Immature natural killer cell (primary cell): ENCODE measurements around the gene TENM3. TPM values are rescaled to one million over a fixed set of nuclear protein-coding genes. Genes with fewer than 3 reads are reported as not detected.

Experiments
- DNase-seq, 3 donors: peaks; one replicate each; pipeline ENCODE4 v3.0.0; 2022; ENCODE audit warnings: mixed read lengths in 1 of 3
- H3K27ac Mint-ChIP-seq, 6 donors: one replicate each; pipeline ENCODE4 v1.8.0; 2020; ENCODE audit warnings: mixed read lengths in 6 of 6, mild to moderate bottlenecking in 5 of 6, inconsistent platforms in 4 of 6, moderate library complexity in 3 of 6
- H3K27me3 Mint-ChIP-seq, 3 donors: one replicate each; pipeline ENCODE4 v1.8.0; 2020 to 2021; ENCODE audit warnings: low read depth in 3 of 3, mild to moderate bottlenecking in 3 of 3, mixed read lengths in 3 of 3, moderate library complexity in 3 of 3, inconsistent platforms in 1 of 3
- H3K36me3 Mint-ChIP-seq, 3 donors: one replicate each; pipeline ENCODE4 v1.8.0; 2020; ENCODE audit warnings: mixed read lengths in 3 of 3, inconsistent platforms in 2 of 3, mild to moderate bottlenecking in 2 of 3
- H3K4me1 Mint-ChIP-seq, 2 donors: one replicate each; pipeline ENCODE4 v1.8.0; 2020; ENCODE audit warnings: inconsistent platforms in 2 of 2, mild to moderate bottlenecking in 2 of 2, mixed read lengths in 2 of 2, moderate library complexity in 1 of 2
- H3K4me3 Mint-ChIP-seq, 5 donors: one replicate each; pipeline ENCODE4 v1.8.0; 2020; ENCODE audit warnings: mild to moderate bottlenecking in 5 of 5, mixed read lengths in 5 of 5, inconsistent platforms in 3 of 5, moderate library complexity in 3 of 5
- H3K9me3 Mint-ChIP-seq, 6 donors: one replicate each; pipeline ENCODE4 v1.8.0; 2020; ENCODE audit warnings: mild to moderate bottlenecking in 6 of 6, mixed read lengths in 6 of 6, inconsistent platforms in 4 of 6, moderate library complexity in 3 of 6
- polyA plus RNA-seq, 3 donors: library from polyadenylated mRNA; unstranded; fragments of 300-500 nt; fragmentation: Illumina TruSeq; gene quantifications; one replicate each; pipeline ENCODE4 v1.2.3, GENCODE V29; 2021

TENM3 gene
- polyA plus RNA-seq, 3 donors from 2014 or later: not detected

DNA sequence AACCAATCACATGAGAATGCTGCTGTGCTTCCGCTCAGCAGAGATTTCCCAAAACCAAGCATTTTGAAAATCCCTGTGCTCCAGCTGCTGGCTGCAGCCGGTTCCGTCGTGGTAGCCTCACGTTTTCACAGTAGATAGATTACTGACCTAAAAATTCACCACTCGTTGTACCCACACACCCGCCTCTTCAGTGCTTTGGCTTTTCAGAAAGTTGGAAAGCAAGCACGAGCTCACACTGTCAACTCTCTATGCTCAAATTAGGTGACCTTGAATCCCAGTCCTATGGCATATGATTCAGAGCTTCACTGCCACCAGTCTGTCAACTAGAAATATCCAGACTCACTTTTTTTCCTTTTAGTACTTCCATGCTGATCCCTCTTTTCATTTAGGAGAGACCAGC is 505.1 kb downstream of the TENM3 start:
- H3K9me3 Mint-ChIP-seq: no peaks in the 10 kb centered on the region
- H3K4me3 Mint-ChIP-seq: no peak overlapping the region
- H3K36me3 Mint-ChIP-seq: no peaks in the 10 kb centered on the region
- no peak overlapping the region for H3K27ac Mint-ChIP-seq
- peaks cover 0 to 2% (median 0%) of the 10 kb centered on the region in 3 donors for H3K27me3 Mint-ChIP-seq
- no peak for DNase-seq
- no peaks in the 10 kb centered on the region for H3K4me1 Mint-ChIP-seq

DNA sequence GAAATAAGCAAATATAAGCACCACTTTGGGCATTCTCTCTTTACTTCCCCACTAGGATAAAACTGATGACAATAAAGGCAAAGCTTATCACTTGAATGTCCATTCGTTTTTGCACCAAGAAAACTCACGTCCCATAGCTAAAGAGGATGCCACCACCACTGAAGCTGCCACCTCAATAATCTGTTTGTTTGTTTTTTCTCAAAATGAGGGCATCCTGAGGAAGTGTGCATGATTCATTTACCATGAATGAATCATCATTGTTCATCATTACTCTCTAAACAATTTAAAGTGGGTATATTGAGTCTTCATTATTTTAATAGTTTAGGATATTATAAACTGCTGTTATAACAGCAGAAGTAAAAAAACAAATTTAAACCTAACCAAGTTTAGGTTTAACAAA is 505.7 kb downstream of the TENM3 start:
- H3K27ac Mint-ChIP-seq: no peak overlapping the region
- no peaks in the 10 kb centered on the region for H3K36me3 Mint-ChIP-seq
- no peaks in the 10 kb centered on the region for H3K9me3 Mint-ChIP-seq
- no peak overlapping the region for H3K4me3 Mint-ChIP-seq
- no peaks in the 10 kb centered on the region for H3K4me1 Mint-ChIP-seq
- peaks cover 0 to 2% (median 0%) of the 10 kb centered on the region in 3 donors for H3K27me3 Mint-ChIP-seq
- DNase-seq: no peak

DNA sequence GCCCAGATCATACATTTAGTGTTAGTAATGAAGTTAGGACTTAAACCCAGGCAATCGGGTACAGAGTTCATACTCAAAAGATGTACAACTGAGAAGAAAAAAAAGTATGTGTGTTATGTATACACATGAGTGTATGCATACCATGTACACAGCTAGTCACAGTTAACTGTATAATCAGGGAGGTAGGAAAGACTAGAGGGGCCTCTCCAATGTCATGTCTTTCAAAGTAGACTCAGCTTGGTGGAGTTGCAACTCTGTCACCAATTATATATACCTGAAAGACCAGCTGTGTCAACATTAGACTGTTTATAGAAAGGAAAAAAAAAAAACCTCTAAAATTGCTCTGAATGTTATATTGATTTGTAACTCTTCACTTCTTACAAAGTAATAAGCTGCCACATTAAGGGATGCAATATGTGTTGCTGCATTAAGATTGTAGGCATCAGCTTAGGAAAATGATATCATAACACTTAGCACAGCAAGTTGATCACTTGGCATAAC is 506.5 kb downstream of the TENM3 start:
- H3K36me3 Mint-ChIP-seq: no peaks in the 10 kb centered on the region
- no peak for DNase-seq
- peaks cover 0 to 2% (median 0%) of the 10 kb centered on the region in 3 donors for H3K27me3 Mint-ChIP-seq
- H3K27ac Mint-ChIP-seq: no peak overlapping the region
- H3K4me1 Mint-ChIP-seq: no peaks in the 10 kb centered on the region
- no peak overlapping the region for H3K4me3 Mint-ChIP-seq
- peaks cover 0 to 2% (median 0%) of the 10 kb centered on the region in 6 donors for H3K9me3 Mint-ChIP-seq

DNA sequence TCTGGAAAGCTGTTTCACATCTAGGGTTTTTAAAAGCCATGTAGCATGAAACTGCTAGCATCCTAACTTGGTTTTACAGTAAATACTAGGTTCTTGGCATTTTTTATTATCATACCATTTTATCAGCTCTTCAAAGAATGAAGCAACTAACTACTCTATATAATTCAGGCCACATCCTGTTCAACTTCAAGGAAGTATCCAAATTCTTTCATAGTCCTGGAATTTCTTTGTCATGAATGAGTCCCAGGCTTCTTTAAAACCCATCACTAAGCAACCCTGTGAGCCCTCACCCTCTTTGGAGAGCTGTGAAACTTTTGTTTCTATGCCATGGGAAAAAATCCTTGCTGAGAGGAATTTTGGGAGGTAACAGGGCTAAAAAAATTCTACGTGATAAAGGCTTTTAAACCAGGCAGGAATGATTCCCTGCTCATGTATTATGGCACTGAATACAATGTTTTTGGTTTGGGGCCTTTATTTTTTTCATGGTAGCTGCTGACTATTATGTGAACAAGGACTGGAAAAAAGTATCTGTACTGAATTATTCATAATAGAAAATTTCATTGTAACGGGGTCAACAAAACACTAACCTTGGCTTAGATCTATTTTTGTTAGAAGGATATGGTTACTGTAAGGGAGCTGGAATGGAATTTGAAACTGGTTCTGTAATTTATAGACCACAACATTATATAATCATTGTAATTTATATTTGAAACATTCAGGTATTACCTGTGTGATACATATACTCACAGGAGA is 509.1 kb downstream of the TENM3 start:
- DNase-seq: no peak
- Mint-ChIP-seq H3K4me3 (no peak overlapping the region), H3K9me3 (peaks cover 0 to 7% (median 0%) of the 10 kb centered on the region in 6 donors), H3K4me1 (no peaks in the 10 kb centered on the region), H3K27me3 (no peaks in the 10 kb centered on the region), H3K27ac (no peak overlapping the region), H3K36me3 (no peaks in the 10 kb centered on the region)

DNA sequence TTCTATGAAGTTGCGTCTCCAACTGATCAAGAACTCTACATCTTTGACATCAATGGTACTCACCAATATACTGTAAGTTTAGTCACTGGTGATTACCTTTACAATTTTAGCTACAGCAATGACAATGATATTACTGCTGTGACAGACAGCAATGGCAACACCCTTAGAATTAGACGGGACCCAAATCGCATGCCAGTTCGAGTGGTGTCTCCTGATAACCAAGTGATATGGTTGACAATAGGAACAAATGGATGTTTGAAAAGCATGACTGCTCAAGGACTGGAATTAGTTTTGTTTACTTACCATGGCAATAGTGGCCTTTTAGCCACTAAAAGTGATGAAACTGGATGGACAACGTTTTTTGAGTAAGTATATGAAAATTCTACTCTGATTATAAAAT is 511.7 kb downstream of the TENM3 start:
- no peak overlapping the region for H3K27ac Mint-ChIP-seq
- H3K27me3 Mint-ChIP-seq: peaks cover 0 to 3% (median 0%) of the 10 kb centered on the region in 3 donors
- no peak for DNase-seq
- H3K4me3 Mint-ChIP-seq: no peak overlapping the region
- no peaks in the 10 kb centered on the region for H3K4me1 Mint-ChIP-seq
- H3K36me3 Mint-ChIP-seq: no peaks in the 10 kb centered on the region
- peaks cover 0 to 12% (median 0%) of the 10 kb centered on the region in 6 donors for H3K9me3 Mint-ChIP-seq

DNA sequence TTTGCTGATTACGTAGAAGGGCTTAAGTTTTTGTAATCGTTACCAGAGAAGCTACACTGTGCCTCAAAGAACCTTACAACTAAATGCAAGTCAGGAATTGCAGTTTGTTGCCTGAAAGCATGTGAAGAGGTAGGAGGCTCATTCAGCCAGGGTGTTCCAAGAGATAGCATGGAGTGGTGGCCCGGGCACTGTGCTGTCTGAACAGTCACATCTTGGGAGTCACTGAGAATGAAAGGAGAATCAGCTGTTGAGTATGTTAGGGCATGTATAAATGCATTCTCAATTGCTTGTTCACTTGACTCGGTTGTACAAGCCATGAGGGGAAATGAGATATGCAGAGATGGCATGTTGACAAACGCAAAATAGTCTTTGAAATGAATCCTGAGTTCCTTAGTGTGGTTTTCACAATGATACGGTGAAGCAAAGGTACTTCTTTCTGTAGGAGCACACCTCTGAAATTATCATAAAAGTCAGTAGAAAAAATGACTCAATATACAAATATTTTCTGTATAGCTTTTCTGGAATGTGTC is 513.0 kb downstream of the TENM3 start:
- no peak for DNase-seq
- Mint-ChIP-seq H3K27me3 (peaks cover 0 to 3% (median 0%) of the 10 kb centered on the region in 3 donors), H3K4me3 (no peak overlapping the region), H3K27ac (no peak overlapping the region), H3K36me3 (no peaks in the 10 kb centered on the region), H3K9me3 (peaks cover 0 to 12% (median 0%) of the 10 kb centered on the region in 6 donors), H3K4me1 (no peaks in the 10 kb centered on the region)

DNA sequence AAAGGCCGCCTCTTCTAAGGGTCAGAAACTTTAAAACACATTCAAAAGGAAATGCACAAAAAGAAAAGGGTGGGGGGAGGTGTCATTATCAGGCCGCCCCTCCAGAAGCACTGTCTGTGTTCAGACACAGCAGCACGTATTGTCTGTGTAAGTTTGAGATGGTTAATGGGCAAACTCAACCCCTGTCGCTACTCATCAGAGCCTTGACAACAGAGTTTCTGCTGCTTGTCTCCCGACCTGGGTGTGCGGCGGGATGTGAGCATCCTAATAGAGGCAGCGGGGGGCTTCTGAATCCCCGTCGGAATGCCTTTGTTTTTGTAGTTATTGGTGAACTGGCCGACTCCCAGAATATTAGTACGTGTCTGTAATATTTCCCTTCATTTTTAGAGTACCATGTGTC is 515.1 kb downstream of the TENM3 start:
- H3K4me1 Mint-ChIP-seq: no peaks in the 10 kb centered on the region
- H3K4me3 Mint-ChIP-seq: no peak overlapping the region
- H3K27ac Mint-ChIP-seq: no peak overlapping the region
- DNase-seq: no peak
- no peaks in the 10 kb centered on the region for H3K36me3 Mint-ChIP-seq
- H3K9me3 Mint-ChIP-seq: peaks cover 0 to 12% (median 0%) of the 10 kb centered on the region in 6 donors
- H3K27me3 Mint-ChIP-seq: peaks cover 0 to 3% (median 0%) of the 10 kb centered on the region in 3 donors

DNA sequence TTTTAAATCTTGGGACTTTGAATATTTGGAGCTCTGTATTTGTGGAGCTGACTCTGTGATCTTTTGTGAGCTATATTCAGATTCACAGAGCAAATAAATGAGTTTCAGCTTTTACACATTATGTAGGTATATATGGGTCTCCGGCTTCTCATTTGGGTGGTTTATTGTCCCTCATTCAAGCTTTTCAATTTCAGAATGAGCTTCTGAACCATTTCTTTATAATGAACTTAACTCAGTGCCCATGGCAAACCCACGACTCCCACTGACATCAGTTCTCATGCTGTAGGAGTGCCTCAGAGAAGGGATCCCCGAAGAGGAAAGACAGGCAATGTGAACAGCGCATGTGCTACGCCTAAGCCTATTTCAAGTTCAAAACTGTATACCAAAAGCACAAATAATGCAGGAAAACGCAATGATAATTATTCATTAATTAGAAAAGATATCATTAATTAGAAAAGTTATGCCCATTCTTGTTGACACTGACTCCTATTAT is 517.4 kb downstream of the TENM3 start:
- peaks cover 0 to 12% (median 0%) of the 10 kb centered on the region in 6 donors for H3K9me3 Mint-ChIP-seq
- H3K36me3 Mint-ChIP-seq: no peaks in the 10 kb centered on the region

DNA sequence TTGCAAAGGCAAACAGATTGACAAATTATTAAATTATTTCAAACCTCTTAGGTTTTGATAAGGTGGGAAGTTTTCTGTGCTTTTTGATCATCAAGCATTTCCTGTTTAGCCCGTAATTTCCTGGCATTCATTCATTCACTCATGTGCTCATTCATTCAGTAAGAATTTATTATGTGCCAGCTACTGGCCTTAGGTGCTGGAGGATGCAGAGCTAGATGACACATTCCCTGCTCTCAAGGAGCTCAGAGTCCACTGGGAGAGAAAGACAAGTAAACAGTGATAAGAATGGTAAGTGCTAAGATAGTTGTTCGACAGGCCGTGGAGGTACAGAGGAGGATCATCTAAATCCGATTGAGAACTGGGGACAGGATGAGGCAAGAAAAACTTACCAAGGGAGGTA is 520.9 kb downstream of the TENM3 start:
- H3K9me3 Mint-ChIP-seq: no peaks in the 10 kb centered on the region
- DNase-seq: no peak
- H3K4me1 Mint-ChIP-seq: no peaks in the 10 kb centered on the region
- no peak overlapping the region for H3K27ac Mint-ChIP-seq
- no peak overlapping the region for H3K4me3 Mint-ChIP-seq
- no peaks in the 10 kb centered on the region for H3K36me3 Mint-ChIP-seq
- H3K27me3 Mint-ChIP-seq: peaks cover 0 to 3% (median 2%) of the 10 kb centered on the region in 3 donors

More for the DNA sequence above, 517.4 kb downstream of the TENM3 start:
- Mint-ChIP-seq H3K27me3 (peaks cover 0 to 3% (median 0%) of the 10 kb centered on the region in 3 donors), H3K4me1 (no peaks in the 10 kb centered on the region), H3K4me3 (no peak overlapping the region), H3K27ac (no peak overlapping the region)
- DNase-seq: no peak

DNA sequence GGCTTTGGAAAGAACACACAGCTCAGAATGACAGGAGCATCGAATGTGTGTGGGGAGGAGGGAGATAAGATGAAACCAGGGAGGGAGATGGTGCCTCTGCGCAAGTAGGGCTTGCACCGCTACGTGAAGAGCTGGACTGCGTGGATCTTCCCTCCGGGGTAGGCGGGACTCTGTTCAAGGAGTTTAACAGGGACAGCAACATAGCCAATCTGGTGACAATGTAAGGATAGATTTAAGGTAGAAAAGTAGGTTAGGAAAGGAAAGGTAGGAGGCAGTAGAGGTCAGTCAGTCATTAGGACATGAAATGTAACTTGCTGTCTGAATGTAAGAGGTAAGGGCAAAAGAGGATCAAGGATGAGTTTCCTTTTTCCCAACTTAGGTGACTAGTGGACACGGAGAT is 521.4 kb downstream of the TENM3 start:
- H3K36me3 Mint-ChIP-seq: no peaks in the 10 kb centered on the region
- H3K4me3 Mint-ChIP-seq: no peak overlapping the region
- no peak for DNase-seq
- H3K9me3 Mint-ChIP-seq: no peaks in the 10 kb centered on the region
- no peak overlapping the region for H3K27ac Mint-ChIP-seq
- peaks cover 0 to 3% (median 2%) of the 10 kb centered on the region in 3 donors for H3K27me3 Mint-ChIP-seq
- no peaks in the 10 kb centered on the region for H3K4me1 Mint-ChIP-seq

DNA sequence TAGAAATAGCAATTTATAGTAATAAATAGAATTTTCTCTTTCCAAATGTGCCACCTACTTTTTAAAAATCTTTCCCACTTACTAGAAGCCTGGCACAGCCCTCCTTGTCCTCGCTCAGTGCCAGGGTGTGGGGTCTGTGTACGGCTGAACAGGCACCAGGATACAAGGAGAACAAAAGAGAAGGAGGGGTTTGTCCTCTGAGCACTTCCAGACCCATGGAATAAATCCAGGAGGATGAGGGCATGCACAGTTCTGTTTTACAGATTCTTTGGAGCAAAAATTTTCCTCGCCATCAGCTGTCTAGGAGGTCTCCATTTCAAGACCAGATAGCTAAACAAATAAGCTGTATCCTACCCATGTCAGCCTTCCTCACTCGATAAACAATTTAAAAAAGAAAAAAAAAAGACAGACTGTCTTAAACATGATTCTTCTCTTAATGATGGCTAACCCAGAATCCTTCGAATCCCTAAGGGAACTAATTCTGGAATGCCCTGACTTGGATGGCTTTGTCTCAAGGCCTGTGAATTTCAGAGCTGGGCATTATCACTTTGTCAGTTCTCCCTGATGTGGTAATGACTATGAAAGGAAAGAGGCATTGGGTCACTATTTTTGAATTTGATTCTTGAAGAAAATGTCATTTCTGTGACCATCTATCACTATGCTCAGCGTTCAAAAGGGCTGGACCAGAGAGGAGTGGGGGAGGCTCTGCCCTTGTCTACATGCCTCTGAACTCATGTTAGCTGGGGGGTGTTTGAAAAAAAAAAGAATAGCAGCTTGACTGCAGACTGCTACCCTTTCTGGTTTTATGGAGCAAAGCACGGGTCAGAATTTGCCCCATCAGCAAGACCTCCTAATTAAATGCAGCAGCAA is 523.0 kb downstream of the TENM3 start:
- Mint-ChIP-seq H3K27me3 (peaks cover 0 to 3% (median 2%) of the 10 kb centered on the region in 3 donors), H3K4me1 (no peaks in the 10 kb centered on the region), H3K36me3 (no peaks in the 10 kb centered on the region), H3K9me3 (no peaks in the 10 kb centered on the region), H3K4me3 (no peak overlapping the region), H3K27ac (no peak overlapping the region)
- no peak for DNase-seq

DNA sequence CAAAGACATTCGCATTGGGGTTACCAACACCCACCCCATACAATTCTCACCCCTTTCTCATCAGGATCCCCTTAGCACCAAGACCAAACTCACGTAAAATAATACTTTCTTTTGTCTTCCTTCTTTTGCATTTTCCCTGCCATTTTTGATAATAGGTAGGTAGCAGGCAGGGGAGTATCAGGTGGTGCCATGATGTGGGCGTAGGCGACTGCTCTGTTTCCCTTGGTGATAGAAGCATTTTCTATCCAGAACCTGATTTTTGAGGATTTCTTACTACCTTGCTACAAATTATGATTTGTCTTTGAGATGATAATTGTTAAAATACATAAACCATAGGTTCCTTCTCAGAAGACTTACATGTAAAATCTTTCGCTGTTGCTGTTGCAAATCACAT is 523.7 kb downstream of the TENM3 start:
- H3K27me3 Mint-ChIP-seq: peaks cover 0 to 3% (median 2%) of the 10 kb centered on the region in 3 donors
- no peak overlapping the region for H3K27ac Mint-ChIP-seq
- DNase-seq: no peak
- H3K4me1 Mint-ChIP-seq: no peaks in the 10 kb centered on the region
- H3K4me3 Mint-ChIP-seq: no peak overlapping the region
- no peaks in the 10 kb centered on the region for H3K36me3 Mint-ChIP-seq
- H3K9me3 Mint-ChIP-seq: no peaks in the 10 kb centered on the region

DNA sequence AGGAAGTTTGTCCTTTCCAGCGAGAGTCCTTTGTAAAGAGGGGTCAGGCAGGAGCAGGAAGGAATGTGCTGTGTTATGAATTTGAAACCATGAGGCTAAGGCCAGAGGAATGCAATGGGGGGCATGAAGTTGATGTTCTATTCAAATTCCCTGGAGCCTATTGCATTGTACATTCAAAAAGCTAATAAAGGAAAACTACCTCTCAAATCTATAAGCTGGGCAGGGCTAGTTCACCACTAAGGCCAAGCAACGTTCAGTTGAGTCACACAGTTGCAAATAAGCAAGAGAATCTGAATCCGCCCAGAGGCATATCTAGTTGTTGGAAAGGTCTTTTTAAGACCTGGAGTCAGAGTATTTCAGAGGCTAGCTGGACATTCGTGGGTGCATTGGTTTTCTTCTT is 525.6 kb downstream of the TENM3 start:
- no peaks in the 10 kb centered on the region for H3K4me1 Mint-ChIP-seq
- no peaks in the 10 kb centered on the region for H3K9me3 Mint-ChIP-seq
- no peak overlapping the region for H3K27ac Mint-ChIP-seq
- DNase-seq: no peak
- H3K36me3 Mint-ChIP-seq: no peaks in the 10 kb centered on the region
- peaks cover 2 to 5% (median 2%) of the 10 kb centered on the region in 3 donors for H3K27me3 Mint-ChIP-seq
- H3K4me3 Mint-ChIP-seq: no peak overlapping the region
